ENCODE results near the gene RIMKLB. TPM values are rescaled to one million over a fixed set of nuclear protein-coding genes. Genes with fewer than 3 reads are reported as not detected.
"Not testable (repeated sequence)": the region's sequence is repeated elsewhere in the genome, so short reads cannot be mapped to it uniquely, and the experiment has no call there.

Gene RIMKLB
- total RNA-seq, 1 experiment from 2014 or later, result 7.0 TPM

DNA sequence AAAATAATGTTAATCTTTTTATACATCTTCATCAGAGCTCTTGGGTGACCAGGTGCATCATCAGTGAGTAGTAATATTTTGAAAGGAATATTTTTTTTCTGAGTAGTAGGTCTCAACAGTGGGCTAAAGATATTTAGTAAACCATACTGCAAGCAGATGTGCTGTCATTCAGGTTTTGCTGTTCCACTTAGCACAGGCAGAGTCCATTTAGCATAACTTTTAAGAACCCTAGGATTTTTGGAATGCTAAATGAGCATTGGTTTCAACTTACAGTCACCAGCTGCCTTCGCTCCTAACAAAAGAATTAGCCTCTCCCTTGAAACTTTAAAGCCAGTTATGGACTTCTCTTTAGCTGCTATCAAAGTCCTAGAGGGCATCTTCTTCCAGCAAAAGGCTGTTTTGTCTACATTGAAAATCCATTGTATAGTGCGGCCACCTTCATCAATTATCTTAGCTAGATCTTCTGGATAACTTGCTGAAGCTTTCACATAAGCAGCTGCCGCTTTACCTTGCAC lies 24.6 kb downstream of the RIMKLB start:
- Histone ChIP-seq H3K36me3 (peaks cover 11% of the 10 kb centered on the region; the same call in 1 of the 2 replicates), H3K9me3 (no peaks in the 10 kb centered on the region), H3K27me3 (no peaks in the 10 kb centered on the region), H3K4me3 (no peak overlapping the region)
- DNase-seq, result no peak

DNA sequence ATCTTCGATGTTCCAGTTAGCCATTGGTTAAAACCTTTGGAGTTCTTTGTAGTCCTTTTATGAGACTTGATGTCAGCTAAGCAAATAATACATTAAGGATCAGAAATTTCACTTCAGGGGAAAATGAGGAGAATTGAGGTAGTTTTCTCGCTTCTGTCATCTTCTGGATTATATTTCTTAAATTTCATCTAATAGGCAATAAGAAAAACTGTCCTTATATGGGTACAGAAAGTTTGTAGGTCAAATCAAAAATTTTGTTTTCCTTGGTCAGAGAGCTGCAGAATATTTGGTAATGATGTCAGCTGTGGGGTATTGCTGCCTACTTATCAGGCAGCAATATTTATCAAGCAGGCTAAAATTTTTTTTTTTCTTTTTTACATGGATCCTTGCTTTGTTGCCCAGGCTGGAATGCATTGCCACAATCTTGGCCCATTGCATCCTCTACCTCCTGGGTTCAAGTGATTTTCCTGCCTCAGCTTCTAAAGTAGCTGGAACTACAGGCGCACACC lies 37.1 kb downstream of the RIMKLB start:
- H3K36me3 ChIP-seq, result no peaks in the 10 kb centered on the region
- DNase-seq, result no peak

DNA sequence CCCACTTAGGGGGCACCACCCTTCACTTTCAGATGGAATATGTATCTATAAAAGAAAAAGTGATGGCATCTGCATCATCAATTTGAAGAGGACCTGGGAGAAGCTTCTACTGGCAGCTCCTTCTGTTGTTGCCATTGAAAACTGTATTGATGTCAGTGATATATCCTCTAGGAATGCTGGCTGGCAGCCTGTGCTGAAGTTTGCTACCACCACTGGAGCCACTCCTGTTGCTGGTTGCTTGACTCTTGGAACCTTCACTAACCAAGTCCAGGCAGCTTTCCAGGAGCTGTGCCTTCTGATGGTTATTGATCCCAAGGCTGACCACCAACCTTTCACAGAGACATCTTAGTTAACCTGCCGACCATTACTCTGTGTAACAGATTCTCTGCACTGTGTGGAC lies 44.7 kb downstream of the RIMKLB start:
- no peaks in the 10 kb centered on the region for H3K27me3 ChIP-seq
- peak; percentile 85 for DNase-seq
- no peaks in the 10 kb centered on the region for H3K36me3 ChIP-seq
- H3K9me3 ChIP-seq, result no peaks in the 10 kb centered on the region
- H3K4me3 ChIP-seq, result no peak overlapping the region

More for the DNA sequence above, 37.1 kb downstream of the RIMKLB start:
- H3K27me3 ChIP-seq, result no peaks in the 10 kb centered on the region
- no peak overlapping the region for H3K4me3 ChIP-seq
- no peaks in the 10 kb centered on the region for H3K9me3 ChIP-seq

DNA sequence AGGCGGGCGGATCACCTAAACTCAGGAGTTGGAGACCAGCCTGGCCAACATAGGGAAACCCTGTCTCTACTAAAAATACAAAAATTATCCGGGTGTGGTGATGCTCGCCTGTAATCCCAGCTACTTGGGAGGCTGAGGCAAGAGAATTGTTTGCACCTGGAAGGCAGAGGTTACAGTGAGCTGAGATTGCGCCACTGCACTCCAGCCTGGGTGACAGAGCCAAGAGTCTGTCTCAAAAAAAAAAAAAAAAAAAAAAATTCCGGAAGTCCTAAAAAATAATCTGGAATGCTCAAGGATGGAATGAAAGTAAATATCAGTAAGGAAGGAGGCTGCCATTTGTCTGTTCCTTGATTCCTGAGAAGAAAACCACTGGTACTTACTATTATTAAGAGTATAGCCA lies 45.3 kb downstream of the RIMKLB start:
- not testable (repeated sequence) for H3K4me3 ChIP-seq, H3K9me3 ChIP-seq, H3K36me3 ChIP-seq, H3K27me3 ChIP-seq, DNase-seq

DNA sequence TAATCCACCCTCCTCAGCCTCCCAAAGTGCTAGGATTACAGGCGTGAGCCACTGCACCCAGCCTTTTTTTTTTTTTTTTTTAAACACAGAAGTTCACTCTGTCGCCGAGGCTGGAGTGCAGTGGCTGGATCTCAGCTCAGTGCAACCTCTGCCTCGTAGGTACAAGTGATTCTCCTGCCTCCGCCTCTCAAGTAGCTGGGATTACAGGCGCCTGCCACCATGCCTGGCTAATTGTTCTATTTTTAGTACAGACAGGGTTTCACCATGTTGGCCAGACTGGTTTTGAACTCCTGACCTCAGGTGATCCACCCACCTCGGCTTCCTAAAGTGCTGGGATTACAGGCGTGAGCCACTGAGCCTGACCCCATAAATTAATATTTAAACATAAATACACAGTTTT lies 47.8 kb downstream of the RIMKLB start:
- not testable (repeated sequence) for DNase-seq, H3K36me3 ChIP-seq, H3K4me3 ChIP-seq, H3K9me3 ChIP-seq, H3K27me3 ChIP-seq

DNA sequence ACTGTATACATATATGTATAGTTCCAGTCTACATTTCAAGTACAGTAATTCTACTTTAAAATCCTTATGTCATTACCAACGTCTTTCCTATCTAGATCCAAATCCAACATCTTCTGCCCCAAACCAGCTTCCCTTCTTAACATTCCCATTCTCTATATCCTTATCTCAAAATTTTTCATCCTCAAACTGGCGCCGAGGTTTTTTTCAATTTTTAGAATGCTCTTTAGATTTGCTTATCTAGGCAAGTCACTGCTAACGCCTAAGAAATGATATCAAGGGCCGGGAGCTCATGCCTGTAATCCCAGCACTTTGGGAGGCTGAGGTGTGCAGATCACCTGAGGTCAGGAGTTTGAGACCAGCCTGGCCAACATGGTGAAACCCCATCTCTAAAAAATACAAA lies 48.3 kb downstream of the RIMKLB start:
- Histone ChIP-seq H3K9me3 (no peaks in the 10 kb centered on the region), H3K27me3 (no peaks in the 10 kb centered on the region), H3K4me3 (no peak overlapping the region), H3K36me3 (peaks cover 2% of the 10 kb centered on the region; the same call in 1 of the 2 replicates)
- DNase-seq, result no peak

DNA sequence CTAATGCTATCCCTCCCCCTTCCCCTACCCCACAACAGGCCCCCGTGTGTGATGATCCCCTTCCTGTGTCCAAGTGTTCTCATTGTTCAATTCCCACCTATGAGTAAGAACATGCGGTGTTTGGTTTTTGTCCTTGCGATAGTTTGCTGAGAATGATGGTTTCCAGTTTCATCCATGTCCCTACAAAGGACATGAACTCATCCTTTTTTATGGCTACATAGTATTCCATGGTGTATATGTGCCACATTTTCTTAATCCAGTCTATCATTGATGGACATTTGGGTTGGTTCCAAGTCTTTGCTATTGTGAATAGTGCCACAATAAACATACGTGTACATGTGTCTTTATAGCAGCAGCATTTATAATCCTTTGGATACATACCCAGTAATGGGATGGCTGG lies 62.3 kb downstream of the RIMKLB start:
- not testable (repeated sequence) for H3K36me3 ChIP-seq, H3K27me3 ChIP-seq, H3K9me3 ChIP-seq, DNase-seq, H3K4me3 ChIP-seq

DNA sequence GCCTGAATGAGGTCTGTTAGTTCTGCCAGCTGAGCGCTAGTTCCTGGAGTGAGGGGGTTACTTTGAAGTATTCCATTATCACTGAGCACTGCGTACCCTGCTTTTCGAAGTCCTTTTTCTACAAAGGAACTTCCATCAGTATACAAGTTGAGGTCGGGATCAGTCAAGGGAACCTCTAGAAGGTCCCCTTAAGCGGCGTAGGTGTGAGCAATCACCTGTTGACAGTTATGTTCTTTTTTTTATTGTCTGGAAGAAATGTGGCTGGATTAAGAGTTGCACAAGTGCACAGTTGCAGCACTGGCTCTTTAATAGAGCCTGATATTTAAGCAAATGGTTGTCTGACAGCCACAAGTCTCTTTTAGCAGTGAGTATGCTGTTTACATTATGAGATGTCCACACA lies 64.9 kb downstream of the RIMKLB start:
- H3K9me3 ChIP-seq, result not testable (repeated sequence)

DNA sequence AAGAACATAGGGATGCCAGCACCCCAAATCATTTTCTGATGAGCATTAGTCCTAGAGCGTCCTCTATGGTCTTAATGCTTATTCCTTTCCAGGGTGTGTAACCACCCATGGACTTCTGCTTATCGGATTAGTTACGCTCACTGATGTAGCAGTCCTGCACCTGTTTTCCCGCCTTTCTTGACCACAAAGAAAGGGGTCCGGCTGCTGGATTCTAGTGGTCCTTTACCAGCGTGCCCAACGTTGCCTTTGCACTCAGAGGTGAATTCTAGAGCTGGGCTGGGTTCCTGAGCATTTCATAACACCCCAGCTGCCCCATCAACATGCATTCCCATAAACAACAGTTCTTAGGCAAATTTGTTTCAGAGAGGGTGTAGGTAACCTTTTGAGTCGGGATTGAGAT lies 68.3 kb downstream of the RIMKLB start:
- DNase-seq, H3K9me3 ChIP-seq, H3K4me3 ChIP-seq, H3K27me3 ChIP-seq, H3K36me3 ChIP-seq: not testable (repeated sequence)

More for the DNA sequence above, 64.9 kb downstream of the RIMKLB start:
- DNase-seq, H3K36me3 ChIP-seq, H3K27me3 ChIP-seq, H3K4me3 ChIP-seq: not testable (repeated sequence)

DNA sequence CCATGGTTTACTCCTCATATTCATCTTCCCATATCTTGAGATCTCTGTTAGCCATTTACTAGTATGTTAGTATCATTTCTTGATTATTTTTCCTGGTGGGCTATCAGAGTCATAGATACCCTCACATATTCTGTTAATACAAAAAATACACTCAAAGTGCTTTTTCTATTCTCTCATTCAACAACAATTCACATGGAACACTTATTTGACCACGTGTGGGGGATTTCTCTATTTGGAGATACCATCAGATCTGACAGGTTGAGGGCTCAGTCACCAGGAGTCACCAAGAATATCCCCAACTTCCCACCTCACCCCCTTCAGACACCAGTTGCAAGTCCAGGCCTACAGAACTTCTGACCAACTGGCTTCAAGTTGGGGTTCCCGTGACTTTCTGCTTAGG lies 72.7 kb downstream of the RIMKLB start:
- Histone ChIP-seq H3K4me3 (no peak overlapping the region), H3K9me3 (no peaks in the 10 kb centered on the region), H3K36me3 (peaks cover 6% of the 10 kb centered on the region), H3K27me3 (no peaks in the 10 kb centered on the region)
- DNase-seq, result no peak

DNA sequence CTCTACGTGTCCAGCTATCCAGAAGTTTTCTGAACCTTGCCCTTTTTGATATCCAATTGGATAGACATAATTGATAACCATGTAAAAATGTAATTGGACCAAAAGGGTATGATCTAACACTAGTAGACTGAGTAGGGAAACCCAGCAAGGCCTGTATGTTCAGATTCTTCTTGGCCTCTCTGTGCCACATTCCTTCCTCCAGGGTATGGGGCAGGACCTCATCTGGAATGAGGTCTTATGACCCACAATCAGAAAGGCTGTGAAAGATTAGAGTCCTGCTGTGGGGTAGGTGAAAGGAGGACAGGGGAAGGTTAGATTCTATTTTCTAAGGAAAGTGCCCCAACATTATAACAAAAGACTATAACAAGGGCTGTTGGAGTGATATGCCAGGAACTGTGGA lies 73.3 kb downstream of the RIMKLB start:
- no peaks in the 10 kb centered on the region for H3K27me3 ChIP-seq
- H3K9me3 ChIP-seq, result no peaks in the 10 kb centered on the region
- DNase-seq, result no peak
- peaks cover 6% of the 10 kb centered on the region for H3K36me3 ChIP-seq
- H3K4me3 ChIP-seq, result no peak overlapping the region

DNA sequence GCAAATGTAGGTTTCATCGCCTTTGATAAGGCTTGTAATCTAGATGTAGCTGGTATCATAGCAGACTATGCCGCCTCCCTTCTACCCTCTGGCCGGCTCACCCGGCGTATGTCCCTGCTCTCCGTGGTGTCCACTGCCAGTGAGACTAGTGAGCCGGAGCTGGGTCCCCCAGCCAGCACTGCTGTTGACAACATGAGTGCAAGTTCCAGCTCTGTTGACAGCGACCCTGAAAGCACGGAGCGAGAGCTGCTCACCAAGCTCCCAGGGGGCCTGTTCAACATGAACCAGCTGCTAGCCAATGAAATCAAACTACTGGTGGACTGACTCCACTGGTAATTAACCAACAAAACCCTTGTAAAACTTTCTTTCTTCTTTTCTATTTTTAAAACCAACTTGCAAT lies 75.7 kb downstream of the RIMKLB start:
- Histone ChIP-seq H3K4me3 (no peak overlapping the region), H3K9me3 (no peaks in the 10 kb centered on the region), H3K36me3 (peaks cover 6% of the 10 kb centered on the region), H3K27me3 (no peaks in the 10 kb centered on the region)
- no peak for DNase-seq

DNA sequence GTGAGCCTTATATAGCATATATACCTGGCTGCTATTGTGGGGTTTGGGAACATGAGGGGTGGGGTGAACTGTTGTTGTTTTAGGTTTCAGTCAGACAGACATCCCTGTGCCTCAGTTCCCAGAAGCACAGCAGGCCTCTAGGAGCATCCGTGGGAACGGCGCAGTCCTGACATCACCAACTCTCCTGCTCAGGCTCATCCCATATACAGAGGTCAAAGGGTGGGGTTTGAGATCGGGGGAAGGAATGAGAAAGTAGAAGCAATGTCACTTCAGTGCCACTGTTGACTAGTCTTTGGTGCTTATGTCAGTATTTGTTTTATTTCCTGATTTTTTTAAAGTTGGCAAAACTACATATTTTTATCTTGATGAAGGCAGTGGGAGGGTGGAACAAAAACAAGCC lies 81.5 kb downstream of the RIMKLB start:
- 0 out of 2 replicates have a peak, but pooled peaks cover 3% of the 10 kb centered on the region for H3K36me3 ChIP-seq
- H3K27me3 ChIP-seq, result no peaks in the 10 kb centered on the region
- no peak for DNase-seq
- no peak overlapping the region for H3K4me3 ChIP-seq
- H3K9me3 ChIP-seq, result no peaks in the 10 kb centered on the region

DNA sequence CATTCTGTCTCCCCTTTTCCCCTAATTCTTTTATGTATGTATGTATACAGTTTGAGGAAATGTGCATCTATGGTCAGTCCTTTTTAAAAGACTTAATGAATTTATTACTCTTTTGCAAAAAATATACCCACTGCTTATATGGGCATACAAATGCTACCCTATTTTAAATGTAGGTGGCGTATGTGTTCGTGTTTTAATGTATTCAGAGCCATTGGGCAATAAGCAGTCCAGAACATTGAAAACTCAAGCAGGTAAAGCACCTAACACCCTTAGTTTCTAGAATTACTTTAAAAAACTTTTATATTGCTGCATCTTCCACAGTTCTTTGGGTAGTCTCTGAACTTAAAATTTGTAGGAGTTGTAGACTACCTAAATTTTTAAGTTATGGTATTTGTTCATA lies 82.1 kb downstream of the RIMKLB start:
- H3K9me3 ChIP-seq, result no peaks in the 10 kb centered on the region
- H3K36me3 ChIP-seq, result 0 out of 2 replicates have a peak, but pooled peaks cover 3% of the 10 kb centered on the region
- H3K4me3 ChIP-seq, result no peak overlapping the region
- no peaks in the 10 kb centered on the region for H3K27me3 ChIP-seq
- no peak for DNase-seq

DNA sequence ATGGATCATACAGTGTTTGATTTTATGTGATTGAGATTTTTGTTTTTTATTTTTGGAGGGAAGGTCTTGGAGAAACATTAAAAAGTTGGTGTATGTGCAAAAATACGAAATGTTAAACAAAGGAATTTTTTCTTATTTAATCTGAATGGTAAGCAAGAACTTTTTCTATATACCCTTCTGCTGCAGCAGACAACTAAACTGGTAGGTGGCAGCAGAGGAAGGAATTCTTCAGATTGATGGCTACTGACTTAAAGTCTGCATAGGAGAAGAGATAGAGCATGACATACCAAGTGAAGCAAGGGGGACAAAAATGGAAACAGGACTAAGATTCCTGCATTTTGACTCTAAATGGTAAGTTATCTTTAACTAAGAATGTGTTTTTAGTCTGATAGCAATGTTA lies 82.6 kb downstream of the RIMKLB start:
- Histone ChIP-seq H3K27me3 (no peaks in the 10 kb centered on the region), H3K9me3 (no peaks in the 10 kb centered on the region), H3K4me3 (no peak overlapping the region), H3K36me3 (0 out of 2 replicates have a peak, but pooled peaks cover 3% of the 10 kb centered on the region)
- no peak for DNase-seq

DNA sequence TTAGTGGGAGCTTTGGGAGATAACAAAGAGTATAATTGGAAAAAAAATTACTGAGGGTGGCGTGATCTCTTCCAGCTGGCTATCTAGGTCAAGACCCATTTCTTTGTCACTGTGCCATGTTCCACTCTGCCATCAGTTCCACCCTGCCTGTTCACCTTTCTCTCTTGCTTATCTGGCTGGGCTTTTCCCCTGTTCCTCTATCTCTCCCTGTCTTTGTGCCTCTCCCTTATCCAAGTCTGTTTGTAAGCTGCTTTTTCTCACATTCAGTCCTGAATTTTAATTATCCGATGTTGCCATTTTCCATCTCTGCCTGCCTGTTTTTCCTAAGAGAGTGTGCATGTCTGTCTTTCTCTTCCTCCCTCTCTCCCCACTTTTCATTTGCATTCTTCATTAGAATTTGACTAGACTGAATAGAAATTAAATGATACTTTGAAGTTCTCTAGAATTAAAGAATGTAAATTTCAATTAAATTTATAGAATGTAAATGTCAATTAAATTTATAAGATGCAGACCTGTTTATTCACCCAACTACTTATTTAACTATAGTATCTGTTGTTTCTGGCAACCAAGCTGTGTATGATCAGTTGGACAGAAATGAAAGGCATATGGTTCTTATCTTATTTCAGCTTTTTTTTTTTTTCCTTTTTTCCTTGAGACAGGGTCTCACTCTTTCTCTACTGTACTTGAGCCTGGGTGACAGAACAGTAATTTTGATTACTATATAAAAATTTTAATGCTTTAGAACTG lies 83.8 kb downstream of the RIMKLB start:
- H3K36me3 ChIP-seq, result 0 out of 2 replicates have a peak, but pooled peaks cover 3% of the 10 kb centered on the region
- no peaks in the 10 kb centered on the region for H3K27me3 ChIP-seq
- no peaks in the 10 kb centered on the region for H3K9me3 ChIP-seq
- H3K4me3 ChIP-seq, result no peak overlapping the region
- no peak for DNase-seq

DNA sequence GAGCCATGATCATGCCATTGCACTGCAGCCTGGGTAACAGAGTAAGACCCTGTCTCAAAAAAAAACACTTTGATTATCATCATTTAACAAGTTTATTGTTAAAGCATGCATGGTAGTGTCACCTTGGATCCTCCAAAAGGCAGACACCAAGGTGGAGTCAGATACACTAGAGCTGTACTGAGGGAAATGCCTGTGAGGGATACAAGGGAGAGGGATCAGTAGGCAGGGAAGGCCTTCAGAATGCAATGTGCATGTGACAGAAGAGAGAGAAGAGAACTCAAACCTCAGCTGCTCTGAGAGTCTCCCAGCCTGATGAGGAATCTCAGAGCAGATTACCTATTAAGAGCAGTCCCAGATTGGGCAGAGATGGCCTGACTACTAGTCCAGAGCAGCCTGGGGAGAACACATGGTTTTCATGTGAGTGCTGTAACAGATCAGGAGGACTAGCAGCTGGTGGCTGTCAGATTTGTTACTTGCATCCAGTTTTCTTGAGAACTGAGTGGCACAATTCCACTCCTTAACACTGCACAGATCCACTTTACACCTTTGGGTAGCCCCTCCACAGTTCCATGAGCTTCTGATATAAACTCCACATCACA lies 86.6 kb downstream of the RIMKLB start:
- 0 out of 2 replicates have a peak, but pooled peaks cover 3% of the 10 kb centered on the region for H3K36me3 ChIP-seq
- no peak for DNase-seq
- H3K4me3 ChIP-seq, result no peak overlapping the region
- H3K27me3 ChIP-seq, result no peaks in the 10 kb centered on the region
- H3K9me3 ChIP-seq, result no peaks in the 10 kb centered on the region

DNA sequence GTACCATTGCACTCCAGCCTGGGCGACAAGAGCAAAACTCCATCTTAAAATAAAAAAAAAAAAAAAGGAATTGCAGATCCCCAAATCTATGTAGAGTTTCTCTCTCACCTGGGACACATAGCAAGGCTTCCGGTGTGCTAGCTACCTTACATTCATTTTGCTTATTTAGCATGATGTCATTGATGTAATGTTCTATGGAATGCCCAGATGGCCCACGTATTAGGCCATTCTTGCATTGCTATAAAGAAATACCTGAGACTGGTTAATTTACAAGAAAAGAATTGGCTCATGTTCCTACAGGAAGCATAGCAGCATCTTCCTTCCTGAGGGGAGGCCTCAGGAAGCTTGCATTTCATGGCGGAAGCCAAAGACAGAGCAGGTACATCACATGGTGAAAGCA lies 87.7 kb downstream of the RIMKLB start:
- no peaks in the 10 kb centered on the region for H3K27me3 ChIP-seq
- H3K9me3 ChIP-seq, result no peaks in the 10 kb centered on the region
- 0 out of 2 replicates have a peak, but pooled peaks cover 3% of the 10 kb centered on the region for H3K36me3 ChIP-seq
- no peak overlapping the region for H3K4me3 ChIP-seq
- no peak for DNase-seq

All from MG63 (cell line).